Measurements from ENCODE around the gene CARD11.

Gene CARD11

DNA sequence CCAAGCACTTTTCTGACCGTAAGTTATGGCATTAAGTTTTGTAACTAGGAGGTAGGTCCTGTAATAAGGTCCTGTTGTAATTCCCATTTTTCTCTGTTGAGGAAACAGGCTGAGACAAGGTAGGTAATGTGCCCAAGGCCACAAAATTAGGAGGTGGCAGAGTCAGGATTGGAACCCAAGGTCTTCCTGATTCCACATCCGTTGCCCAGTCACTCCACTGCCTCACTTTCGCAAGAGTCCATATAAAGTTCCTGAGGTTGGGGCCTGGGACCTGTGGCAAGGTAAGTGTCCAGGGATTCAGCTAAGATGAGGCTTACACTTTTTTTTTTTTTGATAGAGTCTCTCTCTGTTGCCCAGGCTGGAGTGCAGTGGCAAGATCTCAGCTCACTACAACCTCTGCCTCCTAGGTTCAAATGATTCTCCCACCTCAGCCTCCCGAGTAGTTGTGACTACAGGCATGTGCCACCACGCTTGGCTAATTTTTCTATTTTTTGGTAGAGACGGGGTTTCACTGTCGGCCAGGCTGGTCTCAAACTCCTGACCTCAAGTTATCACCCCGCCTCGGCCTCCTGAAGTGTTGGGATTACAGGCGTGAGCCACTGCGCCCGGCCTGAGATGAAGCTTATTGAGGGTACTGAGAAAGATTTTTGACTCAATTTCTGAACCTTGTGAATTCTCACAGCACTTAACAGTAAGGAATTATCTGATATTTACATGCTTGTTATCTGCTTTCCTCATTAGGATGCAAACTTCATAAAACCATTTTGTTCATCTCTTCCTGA lies 179.3 kb downstream of the CARD11 start:
- DNase-seq = no peak

DNA sequence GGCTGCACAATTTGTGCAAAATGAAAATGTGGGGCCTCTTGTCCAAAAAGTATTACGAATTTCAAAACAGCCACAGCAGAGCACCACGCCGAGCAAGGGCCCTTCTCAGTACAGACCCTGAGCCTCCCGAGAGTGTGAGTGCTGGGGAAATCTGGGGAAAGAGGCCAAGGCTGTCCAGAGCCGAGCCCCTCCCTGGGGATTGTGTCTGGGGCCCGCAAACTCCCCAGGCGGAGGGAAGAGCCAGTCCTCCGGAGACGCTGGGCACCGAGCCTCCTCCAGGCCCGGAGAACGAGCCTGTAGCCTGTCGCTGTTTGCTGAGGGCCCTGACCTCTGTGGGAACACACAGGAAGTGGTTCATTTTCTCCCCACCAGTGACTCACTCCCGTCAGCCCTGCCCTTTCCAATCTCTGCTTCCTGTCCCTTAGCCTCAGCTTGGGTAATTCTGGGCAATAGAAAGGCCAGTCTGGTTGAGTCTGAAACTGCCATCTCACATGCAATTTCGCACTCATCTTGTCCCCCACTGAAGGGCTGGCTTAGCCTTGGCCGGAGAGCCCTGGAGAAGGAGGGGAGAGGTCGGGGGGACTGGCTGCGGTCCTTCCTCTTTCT lies 180.1 kb downstream of the CARD11 start:
- DNase-seq = no peak

DNA sequence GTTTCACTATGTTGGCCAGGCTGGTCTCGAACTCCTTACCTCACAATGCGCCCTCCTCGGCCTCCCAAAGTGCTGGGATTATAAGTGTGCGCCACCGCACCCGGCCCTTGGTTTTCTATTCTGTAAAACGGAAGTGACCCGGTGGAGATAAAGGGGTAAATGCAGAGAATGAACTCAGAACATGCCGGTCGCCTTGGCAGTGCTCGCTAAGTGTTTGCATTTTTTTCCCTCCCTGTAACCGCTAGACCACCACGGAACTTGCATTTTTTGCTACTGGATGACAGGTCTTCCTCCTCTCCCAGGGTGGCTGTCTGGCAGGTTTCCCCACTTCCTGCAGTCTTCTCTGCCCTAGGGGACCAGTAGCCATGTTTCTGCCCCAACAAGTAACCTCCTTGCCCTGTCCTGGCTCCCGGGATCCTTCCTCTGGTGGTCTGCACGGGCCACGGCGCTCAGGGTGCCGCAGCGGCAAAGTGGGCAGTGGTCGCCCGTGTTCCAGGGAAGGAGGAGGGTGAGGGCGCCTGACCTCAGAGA lies 180.8 kb downstream of the CARD11 start:
- DNase-seq = no peak

DNA sequence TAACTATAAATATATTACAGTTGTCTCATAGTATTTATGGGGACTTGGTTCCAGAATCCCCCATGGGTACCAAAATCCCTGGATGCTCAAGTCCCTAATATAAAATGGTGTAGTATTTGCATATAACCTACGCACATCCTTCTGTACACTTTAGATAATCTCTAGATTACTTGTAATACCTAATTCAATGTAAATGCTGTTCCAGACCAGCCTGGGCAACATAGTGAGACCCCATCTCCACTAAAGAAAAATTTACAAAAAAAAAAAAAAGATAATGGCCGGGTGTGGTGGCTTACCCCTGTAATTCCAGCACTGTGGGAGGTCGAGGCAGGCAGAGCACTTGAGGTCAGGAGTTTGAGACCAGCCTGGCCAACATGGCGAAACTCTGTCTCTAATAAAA lies 182.2 kb downstream of the CARD11 start:
- no peak for DNase-seq

DNA sequence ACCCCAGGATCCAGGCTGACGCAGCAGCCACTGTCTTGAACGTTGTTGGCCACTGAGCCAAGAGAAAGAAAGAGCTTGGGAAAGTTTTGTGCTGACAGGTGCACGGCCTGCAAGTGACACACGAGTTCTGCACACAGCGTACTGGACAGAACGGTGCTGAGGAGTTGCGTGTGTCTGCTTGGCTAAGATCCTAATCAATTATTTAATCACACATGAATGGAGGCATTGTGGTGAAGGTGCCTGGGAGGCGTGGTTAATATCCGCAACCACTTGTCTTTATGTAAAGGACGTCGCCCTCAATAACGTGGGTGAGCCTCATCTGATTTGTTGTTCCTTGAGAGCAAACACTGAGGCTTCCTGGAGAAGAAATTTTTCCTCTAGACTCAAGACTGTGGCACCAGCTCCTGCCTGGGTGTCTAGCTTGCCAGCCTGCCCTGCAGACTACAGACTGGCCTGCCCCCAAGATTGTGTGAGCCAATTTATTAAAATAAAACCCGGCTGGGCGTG lies 183.0 kb downstream of the CARD11 start:
- DNase-seq = no peak

DNA sequence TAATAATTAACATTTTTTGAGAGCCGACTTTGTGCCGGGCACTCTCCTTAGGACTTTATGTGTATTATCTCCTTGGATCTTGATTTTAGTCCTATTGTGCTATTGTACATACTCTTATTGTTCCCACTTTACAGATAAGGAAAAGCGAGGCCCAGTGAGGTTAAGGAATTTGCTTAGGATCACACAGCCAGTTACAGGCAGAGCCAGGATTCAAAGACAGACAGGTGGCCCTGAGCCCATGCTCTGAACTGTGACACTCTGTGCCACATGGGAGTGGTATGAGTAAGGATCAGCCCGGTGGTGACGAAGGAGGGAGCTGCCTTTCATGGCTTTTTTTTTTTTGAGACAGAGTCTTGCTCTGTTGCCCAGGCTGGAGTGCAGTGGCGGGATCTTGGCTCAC lies 183.7 kb downstream of the CARD11 start:
- no peak for DNase-seq

DNA sequence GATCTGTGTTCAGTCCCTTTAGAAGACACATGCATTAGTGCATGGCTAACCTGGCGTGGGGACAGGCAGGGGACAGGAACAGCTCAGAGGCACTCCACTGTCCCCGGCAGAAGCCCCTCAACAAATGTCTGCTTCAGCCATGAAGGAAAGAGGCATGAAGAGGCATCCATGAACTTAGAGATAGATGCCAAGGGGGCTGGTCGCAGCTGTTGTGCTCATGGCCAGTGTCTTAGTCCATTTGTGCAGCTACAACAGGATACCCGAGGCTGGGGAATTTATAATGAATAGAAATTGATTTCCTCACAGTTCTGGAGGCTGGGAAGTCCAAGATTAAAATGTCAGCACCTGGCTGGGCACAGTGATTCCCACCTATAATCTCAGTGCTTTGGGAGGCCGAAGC lies 185.0 kb downstream of the CARD11 start:
- no peak for DNase-seq

DNA sequence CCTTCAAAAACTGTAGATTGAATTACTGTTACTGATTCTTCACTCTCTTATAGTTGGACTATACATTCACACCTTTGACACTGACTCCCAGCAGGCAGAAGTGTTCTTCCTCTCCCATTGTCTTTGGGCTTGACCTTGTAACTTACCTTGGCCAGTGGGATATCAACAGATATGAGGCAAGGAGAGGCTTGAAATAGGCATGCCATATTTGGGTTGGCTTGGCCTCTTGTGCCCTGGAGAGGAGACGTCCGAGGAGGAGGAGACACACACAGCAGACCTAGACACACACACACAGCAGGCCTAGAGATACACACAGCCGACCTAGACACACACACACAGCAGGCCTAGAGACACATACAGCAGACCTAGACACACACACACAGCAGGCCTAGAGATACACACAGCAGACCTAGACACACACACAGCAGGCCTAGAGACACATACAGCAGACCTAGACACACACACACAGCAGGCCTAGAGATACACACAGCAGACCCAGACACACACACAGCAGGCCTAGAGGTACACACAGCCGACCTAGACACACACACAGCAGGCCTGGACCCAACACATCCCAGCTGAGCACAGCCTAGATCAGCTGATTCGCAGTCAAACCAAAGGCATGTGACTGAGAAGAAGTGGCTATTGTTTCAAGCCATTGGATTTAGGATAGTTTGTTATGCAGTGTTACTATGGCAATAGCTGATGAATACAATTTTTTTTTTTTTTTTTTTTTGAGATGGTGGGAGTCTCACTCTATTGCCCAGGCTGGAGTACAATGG lies 187.1 kb downstream of the CARD11 start:
- DNase-seq = no peak
